WERI-Rb-1 (cell line): Measurements from ENCODE around the gene C2orf92.

Experiments
- DNase-seq: peaks from one replicate; pipeline ENCODE4 v3.0.0-alpha.2; 2020
- H3K27ac ChIP-seq: fragments of 250-450 bp; sonication (Bioruptor Pico); 2 replicates; pipeline ENCODE4 v1.5.1; 2020; ENCODE audit warnings: mild to moderate bottlenecking, moderate library complexity
- H3K27me3 ChIP-seq: fragments of 250-450 bp; sonication (Bioruptor Pico); 2 replicates; pipeline ENCODE4 v1.5.1; 2021; ENCODE audit warnings: mild to moderate bottlenecking, low read depth, moderate library complexity; ENCODE audit not compliant: insufficient read depth, severe bottlenecking
- H3K36me3 ChIP-seq: fragments of 250-450 bp; sonication (Bioruptor Pico); 2 replicates; pipeline ENCODE4 v1.5.1; 2020; ENCODE audit warnings: mild to moderate bottlenecking, moderate library complexity
- H3K4me3 ChIP-seq: 2 replicates; pipeline ENCODE4 v1.5.1; 2011; ENCODE audit warnings: low read depth, mild to moderate bottlenecking, control low read depth, low read length
- H3K9me3 ChIP-seq: fragments of 250-450 bp; sonication (Bioruptor Pico); 2 replicates; pipeline ENCODE4 v1.5.1; 2021; ENCODE audit warnings: mild to moderate bottlenecking, moderate library complexity; ENCODE audit not compliant: severe bottlenecking
- TF ChIP-seq, protein P1 (sequence below): IDR thresholded peaks from 2 replicates; pipeline ENCODE4 v1.5.1; 2011; ENCODE audit warnings: low read depth, mild to moderate bottlenecking, control low read depth, inconsistent platforms, low read length

The C2orf92 gene

DNA sequence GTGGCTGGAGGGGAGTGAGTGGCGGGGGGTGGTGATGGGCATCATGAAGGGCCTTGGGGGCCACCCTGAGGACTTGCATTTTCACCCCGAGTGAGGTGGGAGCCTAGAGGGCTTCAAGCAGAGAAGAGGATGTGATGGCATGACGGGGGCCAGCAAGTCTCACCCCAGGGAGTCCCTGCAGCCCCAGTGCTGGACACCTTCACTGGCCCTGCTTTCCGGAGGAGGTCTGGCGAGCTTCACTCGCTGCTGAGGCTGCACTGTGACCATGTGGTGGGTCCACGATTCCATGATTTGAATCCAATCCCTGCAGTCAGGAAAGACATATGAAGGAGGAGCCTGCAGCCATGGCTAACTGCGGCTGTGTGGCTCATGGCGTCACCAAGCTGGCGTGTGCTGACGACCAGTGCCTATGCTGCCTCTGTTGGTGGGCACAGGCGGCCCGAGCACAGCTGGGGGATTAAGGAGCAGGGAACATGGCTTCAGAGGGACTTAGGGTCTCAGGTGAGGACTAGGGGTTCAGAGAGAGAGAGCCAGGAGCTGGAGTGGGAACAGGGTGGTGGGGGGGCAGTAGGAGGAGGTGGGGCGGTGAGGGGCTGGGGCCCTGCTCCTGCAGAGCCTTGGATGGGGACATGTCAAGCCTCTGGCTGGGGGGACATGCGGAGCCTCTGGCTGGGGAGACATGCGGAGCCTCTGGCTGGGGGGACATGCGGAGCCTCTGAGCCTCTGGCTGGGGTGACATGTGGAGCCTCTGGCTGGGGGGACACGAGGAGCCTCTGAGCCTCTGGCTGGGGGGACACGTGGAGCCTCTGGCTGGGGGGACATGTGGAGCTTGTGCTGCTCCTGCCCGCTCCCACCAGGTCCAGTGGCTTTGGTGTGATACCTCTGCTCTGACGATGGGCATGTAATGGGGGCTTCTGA, 47.4 kb downstream of the C2orf92 start:
- no peaks in the 10 kb centered on the region for H3K27me3 ChIP-seq
- H3K9me3 ChIP-seq: no peaks in the 10 kb centered on the region
- TF ChIP-seq, protein P1, sequence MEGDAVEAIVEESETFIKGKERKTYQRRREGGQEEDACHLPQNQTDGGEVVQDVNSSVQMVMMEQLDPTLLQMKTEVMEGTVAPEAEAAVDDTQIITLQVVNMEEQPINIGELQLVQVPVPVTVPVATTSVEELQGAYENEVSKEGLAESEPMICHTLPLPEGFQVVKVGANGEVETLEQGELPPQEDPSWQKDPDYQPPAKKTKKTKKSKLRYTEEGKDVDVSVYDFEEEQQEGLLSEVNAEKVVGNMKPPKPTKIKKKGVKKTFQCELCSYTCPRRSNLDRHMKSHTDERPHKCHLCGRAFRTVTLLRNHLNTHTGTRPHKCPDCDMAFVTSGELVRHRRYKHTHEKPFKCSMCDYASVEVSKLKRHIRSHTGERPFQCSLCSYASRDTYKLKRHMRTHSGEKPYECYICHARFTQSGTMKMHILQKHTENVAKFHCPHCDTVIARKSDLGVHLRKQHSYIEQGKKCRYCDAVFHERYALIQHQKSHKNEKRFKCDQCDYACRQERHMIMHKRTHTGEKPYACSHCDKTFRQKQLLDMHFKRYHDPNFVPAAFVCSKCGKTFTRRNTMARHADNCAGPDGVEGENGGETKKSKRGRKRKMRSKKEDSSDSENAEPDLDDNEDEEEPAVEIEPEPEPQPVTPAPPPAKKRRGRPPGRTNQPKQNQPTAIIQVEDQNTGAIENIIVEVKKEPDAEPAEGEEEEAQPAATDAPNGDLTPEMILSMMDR: no peak
- H3K36me3 ChIP-seq: no peaks in the 10 kb centered on the region
- no peak overlapping the region for H3K4me3 ChIP-seq
- no peak for DNase-seq
- H3K27ac ChIP-seq: no peak overlapping the region

DNA sequence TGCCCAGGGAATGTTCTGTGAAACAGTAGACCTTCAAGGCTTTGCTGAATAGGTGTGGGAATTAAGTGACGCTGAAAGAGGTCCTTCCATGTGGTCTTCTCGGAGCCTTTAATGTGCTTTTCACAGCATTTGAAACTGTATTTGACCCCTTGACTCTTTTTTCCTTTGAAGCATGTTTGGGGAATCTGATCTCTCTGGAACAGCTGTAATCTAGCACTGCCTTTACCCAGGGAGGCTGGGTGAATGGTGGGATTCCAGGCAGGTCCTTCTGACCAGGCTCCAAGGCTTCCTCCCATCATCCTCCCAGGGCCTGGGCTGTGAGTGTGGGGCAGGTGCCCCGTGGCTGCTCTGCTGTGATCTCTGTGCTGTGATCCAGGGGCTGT, 48.1 kb downstream of the C2orf92 start:
- no peaks in the 10 kb centered on the region for H3K9me3 ChIP-seq
- no peaks in the 10 kb centered on the region for H3K27me3 ChIP-seq
- H3K4me3 ChIP-seq: no peak overlapping the region
- H3K27ac ChIP-seq: no peak overlapping the region
- TF ChIP-seq, protein P1: no peak
- no peaks in the 10 kb centered on the region for H3K36me3 ChIP-seq
- DNase-seq: no peak

DNA sequence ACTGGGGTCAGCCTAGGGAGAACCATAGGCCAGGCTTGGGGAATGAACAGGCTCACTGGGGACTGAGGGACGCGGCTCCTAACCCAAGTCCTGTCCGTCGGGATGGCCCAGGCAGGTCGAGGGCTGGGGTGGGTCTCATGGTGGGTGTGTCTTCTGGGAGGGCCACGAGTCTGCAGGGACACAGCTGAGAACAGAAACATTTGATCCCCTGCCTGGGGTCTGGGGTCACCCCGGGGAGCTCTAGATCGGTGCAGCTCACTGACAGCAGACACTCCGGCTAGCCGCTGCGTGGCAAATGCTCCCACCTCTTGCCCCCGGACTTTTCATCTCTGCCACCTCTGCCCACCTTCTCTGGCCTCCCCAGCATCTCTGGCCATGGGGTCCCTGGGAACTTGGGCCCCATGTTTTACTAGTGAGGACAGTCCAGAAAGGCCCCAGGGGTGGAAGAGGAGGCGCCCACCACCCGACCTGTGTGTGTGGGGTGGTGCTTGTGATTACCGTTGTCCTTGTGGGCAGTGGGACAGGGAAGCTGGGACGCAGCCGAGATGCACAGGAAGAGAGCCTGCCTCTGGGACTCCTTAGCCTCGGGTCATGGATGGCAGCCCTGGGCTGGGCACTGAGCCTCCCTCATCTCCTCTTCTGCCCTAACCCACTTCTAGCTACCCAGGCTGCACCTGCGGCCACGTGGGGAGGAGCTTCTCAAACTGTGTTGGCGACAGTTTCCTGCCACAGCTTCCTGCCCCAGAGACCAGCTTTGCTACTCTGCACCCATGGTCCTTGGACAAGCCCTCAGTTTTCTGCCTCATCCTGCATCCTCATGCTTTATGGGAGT, 48.8 kb downstream of the C2orf92 start:
- Histone ChIP-seq H3K27ac (no peak overlapping the region), H3K36me3 (no peaks in the 10 kb centered on the region), H3K9me3 (no peaks in the 10 kb centered on the region), H3K4me3 (no peak overlapping the region), H3K27me3 (no peaks in the 10 kb centered on the region)
- DNase-seq: no peak
- TF ChIP-seq, protein P1: no peak

DNA sequence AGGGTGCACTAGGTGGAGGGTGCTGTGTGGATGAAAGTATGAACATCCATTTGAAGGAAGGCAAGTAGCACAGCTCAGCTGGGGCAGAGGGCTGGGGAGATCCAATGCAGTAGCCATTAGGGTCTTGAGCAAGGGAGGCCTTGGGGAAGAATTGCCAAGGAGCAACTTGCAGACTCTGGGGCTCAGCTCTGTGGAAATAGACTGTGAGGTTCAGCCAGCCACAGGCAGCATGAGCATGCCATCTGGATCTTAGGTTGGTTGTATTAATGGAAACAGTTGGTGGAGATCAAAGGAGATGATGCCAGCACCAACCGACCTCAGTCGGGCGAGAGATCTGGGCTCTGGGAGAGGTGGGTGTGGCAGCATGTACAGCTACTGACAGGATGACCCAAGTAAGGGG, 49.4 kb downstream of the C2orf92 start:
- Histone ChIP-seq H3K9me3 (no peaks in the 10 kb centered on the region), H3K4me3 (no peak overlapping the region), H3K36me3 (no peaks in the 10 kb centered on the region), H3K27ac (no peak overlapping the region), H3K27me3 (no peaks in the 10 kb centered on the region)
- DNase-seq: no peak
- TF ChIP-seq, protein P1: no peak

DNA sequence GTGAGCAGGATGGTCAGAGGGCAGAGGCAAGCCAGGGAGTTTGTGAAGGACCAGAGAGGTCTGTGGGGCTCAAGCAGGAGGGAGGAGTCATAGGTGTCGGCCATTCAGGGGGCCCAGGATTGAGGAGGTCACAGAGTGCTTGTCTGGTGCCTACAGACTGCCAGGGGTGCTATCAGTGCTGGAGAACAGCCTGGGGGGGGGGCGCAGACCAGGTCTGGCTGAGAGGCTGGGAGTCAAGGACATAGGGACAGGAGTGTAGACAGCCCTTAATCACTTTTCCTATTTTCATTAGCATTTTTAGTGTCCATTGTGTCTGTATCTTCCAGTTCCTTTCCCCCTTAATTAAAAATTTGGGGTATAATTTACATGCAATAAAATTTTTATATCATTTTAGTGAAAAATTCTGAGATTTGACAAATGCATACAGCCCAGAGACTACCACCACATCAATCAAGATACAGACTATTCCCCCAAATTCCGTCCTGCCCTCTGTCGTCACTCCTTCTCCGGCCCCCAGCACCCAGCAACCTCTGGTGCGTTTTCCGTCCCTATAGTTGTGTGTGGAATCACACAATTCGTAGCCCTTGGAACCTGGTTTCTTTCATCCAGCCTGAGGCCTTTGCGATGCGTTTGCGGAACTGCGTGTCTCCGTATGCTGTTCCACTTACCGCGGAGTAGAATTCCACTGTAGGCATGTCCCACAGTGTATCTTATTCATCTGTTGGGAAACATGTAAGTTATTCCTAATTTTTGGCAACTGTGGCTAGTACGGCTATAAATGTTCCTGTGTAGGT, 50.0 kb downstream of the C2orf92 start:
- Histone ChIP-seq H3K36me3 (no peaks in the 10 kb centered on the region), H3K27ac (no peak overlapping the region), H3K27me3 (no peaks in the 10 kb centered on the region), H3K9me3 (no peaks in the 10 kb centered on the region), H3K4me3 (no peak overlapping the region)
- no peak for DNase-seq
- TF ChIP-seq, protein P1: no peak
